Hematopoietic multipotent progenitor cell treated with erythropoietin and hydrocortisone succinate and interleukin-3 and kit ligand, for 17 days (in vitro differentiated cells): Measurements from ENCODE around the gene TRPV3.

Experiments
- DNase-seq: peaks from one replicate; pipeline ENCODE4 v3.0.0-alpha.2; 2015; ENCODE audit warnings: low spot score

Gene TRPV3

GRCh38 chr17:3546521-3546920, 11.1 kb downstream of the TRPV3 start:
- DNase-seq, result no peak

DNA sequence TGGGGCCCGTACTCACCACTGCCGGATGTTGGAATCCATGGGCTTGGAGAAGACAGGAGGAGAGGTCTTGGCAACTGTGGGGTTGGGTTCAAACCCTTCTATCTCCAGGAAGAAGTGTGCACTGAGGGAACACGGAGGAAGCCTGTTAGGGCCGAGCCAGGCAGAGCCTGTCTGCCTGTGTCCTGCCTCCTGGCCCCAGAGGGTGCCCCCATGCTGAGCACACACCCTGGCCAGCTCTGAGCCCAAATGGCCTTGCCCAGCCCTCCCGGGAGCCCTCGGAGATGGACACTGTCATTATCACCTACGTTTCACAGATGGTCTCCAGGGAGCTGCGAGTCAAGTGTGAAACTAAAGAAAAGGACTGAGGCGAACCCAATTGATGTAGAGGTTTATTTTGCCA, 12.5 kb downstream of the TRPV3 start:
- DNase-seq, result no peak

DNA sequence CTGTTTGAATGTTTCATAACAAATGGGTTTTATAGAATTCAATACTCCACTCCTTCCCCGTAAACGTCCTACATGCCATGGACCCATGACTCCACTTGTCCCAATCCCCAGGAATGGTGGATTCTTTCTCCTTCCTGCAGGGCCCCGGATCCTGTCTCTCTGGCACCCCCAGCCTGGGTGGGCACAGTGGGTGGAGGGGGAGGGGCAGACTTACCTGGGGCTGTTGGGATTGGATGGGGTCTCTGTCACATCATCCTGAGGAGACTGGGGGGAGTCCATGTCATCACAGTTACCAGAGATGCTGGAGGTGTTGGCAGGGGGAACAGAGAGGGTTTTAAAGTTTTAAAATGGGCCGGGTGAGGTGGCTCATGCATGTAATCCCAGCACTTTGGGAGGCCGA, 13.2 kb downstream of the TRPV3 start:
- DNase-seq, result no peak

DNA sequence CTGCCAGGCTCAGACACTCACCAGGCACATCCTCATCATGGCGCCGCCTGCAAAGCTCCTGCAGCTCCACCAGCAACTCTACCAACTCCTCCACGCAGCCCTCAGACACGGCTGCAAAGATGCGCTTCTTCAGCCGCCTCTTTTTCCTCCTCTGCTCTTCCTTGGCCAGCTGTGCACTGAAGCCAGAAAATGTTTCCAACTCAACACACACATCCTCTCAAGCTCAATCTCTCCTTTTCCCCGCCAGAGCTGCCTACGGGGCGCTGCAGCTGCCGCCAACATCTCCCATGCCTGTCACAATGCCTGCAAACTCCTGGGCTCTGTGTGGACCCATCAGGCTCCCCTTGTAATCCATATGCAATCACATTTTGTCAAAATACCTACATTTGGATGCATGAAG, 14.2 kb downstream of the TRPV3 start:
- no peak for DNase-seq

GRCh38 chr17:3542410-3543088, 15.1 kb downstream of the TRPV3 start:
- no peak for DNase-seq

DNA sequence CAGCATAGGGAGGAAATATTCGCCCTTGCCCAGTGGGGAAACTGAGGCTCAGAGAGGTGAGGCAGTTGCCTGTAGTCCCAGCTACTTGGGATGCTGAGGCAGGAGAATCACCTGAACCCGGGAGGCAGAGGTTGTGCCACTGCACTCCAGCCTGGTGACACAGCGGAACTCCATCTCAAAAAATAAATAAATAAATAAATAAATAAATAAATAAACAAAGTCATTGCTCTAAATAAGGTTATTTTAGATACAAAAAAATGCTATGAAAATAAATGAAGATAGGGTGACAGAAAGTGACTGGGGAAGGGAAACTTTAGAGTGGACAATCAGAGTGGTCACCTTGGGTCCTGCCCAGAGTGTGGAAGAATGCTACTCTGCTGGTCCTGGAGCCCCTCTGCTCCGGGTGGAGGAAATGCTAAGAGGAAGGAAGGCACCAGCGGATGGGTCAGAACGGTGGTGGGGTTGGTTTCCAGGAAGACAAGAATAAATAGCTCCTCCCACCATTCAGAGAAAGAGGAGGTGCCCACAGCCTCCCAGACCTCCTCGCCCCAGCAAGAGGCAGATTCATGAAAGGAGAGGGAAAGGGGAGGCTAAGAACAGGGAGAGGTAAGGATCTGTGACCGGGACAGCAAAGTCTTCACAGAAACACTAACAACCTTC, 17.6 kb downstream of the TRPV3 start:
- DNase-seq, result no peak

DNA sequence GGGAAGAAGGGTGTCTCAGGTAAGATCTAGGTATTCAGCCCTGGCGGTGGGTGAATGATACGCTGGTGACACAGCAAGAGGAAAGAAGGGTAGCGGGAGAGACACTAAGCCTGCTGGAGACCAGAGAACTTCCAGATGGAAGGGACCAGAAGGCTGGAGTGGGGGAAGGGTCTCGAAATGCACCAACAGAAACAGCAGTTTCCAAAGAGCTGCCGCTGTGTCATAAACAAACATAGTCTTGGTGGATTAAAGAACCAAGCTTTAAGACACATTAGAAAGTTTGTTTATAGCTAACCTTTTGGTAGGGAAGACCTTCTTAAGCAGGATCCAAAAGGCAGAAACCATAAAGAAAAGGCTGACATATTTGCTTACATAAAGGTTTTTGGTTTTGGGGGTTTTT, 20.9 kb downstream of the TRPV3 start:
- DNase-seq, result no peak

GRCh38 chr17:3535253-3535995, 22.2 kb downstream of the TRPV3 start:
- no peak for DNase-seq

DNA sequence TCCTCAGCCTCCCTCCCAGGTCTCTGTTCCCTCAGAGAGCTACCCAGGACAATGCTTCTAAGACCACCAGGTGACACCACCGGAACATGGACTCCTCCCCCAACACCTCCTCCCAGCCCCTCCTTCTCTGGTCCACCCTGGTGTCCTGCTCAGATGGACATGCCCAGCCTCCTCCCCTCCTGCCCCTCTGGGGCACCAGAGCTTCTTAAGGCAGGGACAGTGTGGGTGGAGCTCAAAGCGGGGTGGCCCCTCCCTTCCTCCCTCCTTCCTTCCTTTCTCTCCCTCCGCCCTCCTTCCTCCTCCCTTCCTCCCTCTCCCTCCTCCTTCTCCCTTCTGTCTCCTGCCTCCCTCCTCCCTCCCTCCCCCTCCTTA, 22.7 kb downstream of the TRPV3 start:
- DNase-seq, result no peak

GRCh38 chr17:3533752-3534151, 23.9 kb downstream of the TRPV3 start:
- no peak for DNase-seq

- no peak for DNase-seq
Measured at GRCh38 chr17:3532859-3533142, 24.8 kb downstream of the TRPV3 start.

GRCh38 chr17:3532106-3532858, 25.3 kb downstream of the TRPV3 start:
- DNase-seq, result no peak

DNA sequence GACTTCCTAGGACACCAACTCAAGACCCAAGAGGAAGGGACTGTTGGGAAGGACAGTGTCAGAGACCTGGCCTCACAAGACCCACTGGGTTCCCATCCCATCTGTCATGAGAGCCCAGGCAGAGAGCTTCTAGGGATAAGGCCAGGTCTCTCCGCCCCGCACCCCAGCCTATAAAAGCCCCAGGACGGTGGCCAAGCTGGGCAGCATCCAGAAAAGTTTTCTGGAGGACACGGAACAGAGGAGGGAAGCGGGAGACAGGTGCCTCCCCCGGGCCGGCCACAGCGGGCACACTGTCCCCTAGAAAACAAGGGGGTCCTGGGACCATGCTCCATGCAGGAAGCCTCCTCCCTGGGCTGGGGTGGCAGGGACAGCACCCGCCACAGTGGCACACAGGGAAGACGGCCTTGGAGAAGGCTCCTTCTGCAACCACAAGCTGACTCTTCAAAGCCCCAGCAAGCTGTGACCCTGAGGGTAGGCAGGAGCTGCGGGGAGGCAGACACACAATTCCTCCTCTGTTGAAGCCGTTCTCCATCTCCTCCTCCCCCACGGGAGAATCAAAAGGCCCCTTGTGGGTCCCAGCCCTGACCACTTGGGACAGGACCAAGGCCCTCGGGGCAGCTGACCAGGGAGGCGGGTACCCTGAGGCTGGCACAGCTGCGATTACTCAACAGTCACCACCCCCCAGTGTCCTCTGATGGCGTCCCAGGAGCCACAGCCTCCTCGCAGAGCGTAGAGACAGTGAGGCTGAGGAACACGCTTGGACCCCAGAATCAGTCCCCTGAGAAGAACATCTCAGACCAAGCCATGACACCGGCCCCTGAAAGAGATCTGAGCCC, 26.1 kb downstream of the TRPV3 start:
- no peak for DNase-seq

GRCh38 chr17:3529817-3530741, 27.5 kb downstream of the TRPV3 start:
- no peak for DNase-seq

DNA sequence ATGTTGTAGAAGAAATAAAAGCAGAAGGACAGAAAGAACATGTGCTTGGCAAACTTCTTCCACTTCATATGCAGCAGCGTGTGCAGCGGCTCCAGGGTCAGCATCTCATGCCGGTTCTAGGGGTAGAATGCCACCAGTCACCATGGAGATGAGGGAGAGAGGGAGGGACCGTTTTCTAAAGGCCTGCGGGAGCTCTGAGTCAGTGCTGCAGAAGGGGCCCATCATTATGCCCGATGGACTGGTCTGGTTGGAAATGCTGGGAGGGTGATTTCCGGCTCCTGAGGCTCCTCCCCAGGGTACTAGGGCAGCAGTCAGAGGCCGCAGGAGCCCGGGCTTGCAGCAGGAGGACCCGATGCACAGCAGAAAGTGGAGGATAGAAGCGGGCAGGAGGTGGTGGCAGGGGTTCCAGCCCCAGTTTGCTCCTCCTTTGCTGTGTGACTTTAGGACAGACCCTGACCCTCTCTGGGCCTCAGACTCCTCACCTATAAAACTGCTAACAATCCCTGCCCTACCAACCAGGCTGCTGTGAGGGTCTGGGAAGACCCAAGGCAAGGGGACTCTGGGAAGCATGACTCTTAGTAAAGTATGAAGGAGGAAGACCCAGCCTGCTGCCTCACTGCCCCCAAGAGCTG, 28.6 kb downstream of the TRPV3 start:
- no peak for DNase-seq

DNA sequence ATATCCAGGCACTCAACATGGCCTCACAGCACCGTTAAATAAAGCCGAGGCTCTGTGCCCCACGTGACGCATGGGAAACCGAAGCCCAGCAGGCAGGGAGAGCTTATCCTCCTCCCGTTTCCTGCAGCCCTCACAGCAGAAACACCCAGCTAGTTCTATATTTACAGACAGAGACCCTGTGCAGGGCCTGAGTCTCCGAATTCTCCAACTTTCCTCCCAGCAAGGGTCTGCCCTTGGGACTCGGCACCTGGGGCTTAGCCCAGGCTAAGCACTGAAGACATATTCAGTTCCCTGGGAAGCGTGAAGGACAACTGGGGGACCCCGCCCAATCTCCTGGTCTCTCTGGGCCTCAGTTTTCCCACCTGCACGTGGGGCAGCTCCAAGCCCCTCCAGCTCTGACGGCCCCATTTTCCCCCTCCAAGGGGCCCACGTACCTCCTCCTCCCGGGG, 29.2 kb downstream of the TRPV3 start:
- DNase-seq, result no peak

DNA sequence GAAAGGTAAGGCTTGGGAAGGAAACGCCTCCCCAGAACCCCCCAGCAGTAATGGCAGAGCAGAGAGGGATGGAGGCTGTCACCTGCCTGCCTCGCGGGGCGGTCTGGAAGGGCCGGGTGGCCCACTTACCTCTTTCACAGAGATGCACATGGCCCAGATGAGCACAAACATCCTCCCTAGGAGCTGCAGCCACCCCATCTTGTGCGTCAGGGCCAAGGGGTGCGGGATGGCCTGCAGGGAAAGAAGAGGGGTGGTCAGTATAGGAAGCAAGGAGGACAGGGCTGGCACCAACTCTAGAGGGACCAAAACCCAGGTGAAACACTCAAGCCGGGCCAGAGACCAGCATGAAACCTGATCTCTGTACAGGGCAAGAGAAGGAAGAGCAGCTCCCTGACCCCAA, 29.7 kb downstream of the TRPV3 start:
- DNase-seq, result no peak

DNA sequence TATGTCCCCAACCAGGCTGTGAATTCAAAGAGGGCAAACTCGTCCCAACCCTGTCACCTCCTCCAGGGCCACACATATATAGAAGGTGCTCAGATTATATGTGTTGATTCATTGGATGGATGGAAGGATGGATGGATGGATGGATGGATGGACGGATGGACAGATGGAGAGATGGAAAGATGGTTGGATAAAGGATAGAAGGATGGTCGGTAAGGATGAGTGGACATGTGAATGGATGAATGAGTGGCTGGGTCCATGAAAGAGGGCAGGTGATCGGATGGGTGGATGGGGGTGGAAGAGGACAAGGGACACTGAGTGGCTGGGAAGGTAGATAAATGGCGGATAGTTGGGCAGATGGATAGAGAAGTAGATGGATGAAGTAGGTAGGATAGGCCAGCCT, 30.1 kb downstream of the TRPV3 start:
- DNase-seq, result no peak

GRCh38 chr17:3526971-3527370, 30.6 kb downstream of the TRPV3 start:
- no peak for DNase-seq

DNA sequence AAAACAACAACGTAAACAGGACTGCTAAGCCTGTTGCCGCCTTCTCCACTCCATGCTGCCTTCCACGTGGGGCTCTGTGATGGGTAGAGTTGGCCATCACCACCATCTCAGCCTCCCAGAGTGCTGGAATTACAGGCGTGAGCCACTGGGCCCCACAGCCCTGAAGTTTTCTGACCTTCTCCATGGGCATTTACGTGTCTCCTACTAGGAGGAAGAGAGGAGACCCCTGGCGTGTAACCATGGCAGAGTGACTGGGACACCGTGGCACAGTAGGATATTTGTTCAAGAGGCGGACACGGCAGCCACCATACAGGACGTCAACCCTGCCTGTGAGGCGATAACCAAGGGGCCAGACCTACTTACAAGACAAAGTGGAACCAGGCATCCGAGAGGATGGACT, 31.1 kb downstream of the TRPV3 start:
- DNase-seq, result no peak
